Uterus (tissue), 2 donors: ENCODE results near the gene OR4C11.

Source experiments
- CTCF ChIP-seq, 4 experiments: fragments of 200-600 bp in 2 of 4; fragments of 450-650 bp in 2 of 4; sonication (generic) in 2 of 4; IDR thresholded peaks; one replicate each; pipeline ENCODE4 v1.5.1; 2016 to 2019; ENCODE audit warnings: antibody characterized with exemption in 4 of 4, mild to moderate bottlenecking in 2 of 4, moderate library complexity in 1 of 4
- POLR2A ChIP-seq, 2 donors: fragments of 450-650 bp; IDR thresholded peaks; one replicate each; pipeline ENCODE4 v1.6.1; 2016; ENCODE audit warnings: antibody characterized with exemption in 2 of 2, mild to moderate bottlenecking in 1 of 2, moderate library complexity in 1 of 2

- no peak for TF ChIP-seq CTCF (IDR thresholded peaks at IDR 0.05)
- no peak for TF ChIP-seq POLR2A (IDR thresholded peaks at IDR 0.05)
Measured at GRCh38 chr11:55655096-55655495, 47.7 kb upstream of the OR4C11 start.
